GM12872 (cell line): Measurements from ENCODE around the gene CLEC2L.

Experiments used
- CTCF ChIP-seq: IDR thresholded peaks from 3 replicates; pipeline ENCODE4 v1.5.1; 2011; ENCODE audit warnings: low read depth, mild to moderate bottlenecking, low read length, moderate library complexity; ENCODE audit not compliant: insufficient read depth

The CLEC2L gene

GRCh38 chr7:139582671-139583155 lies 59.2 kb downstream of the CLEC2L start:
- no peak for TF ChIP-seq CTCF

GRCh38 chr7:139583826-139584553 lies 60.5 kb downstream of the CLEC2L start:
- no peak for TF ChIP-seq CTCF

- TF ChIP-seq CTCF, result no peak
These were observed 61.6 kb downstream of the CLEC2L start for GRCh38 chr7:139585042-139585441.

GRCh38 chr7:139586286-139586685 lies 62.8 kb downstream of the CLEC2L start:
- no peak for TF ChIP-seq CTCF

GRCh38 chr7:139587535-139587934 lies 64.0 kb downstream of the CLEC2L start:
- no peak for TF ChIP-seq CTCF

- no peak for TF ChIP-seq CTCF
These were observed 65.1 kb downstream of the CLEC2L start for GRCh38 chr7:139588632-139589031.

GRCh38 chr7:139589474-139589873 lies 66.0 kb downstream of the CLEC2L start:
- TF ChIP-seq CTCF, result no peak
